Measurements from ENCODE around the gene RFC2.

Gene RFC2

GRCh38 chr7:74263399-74264120 lies 9.4 kb upstream of the RFC2 start:
- no peak overlapping the region for H3K9ac ChIP-seq (ENCODE audit: low read depth, low read length, poor library complexity, severe bottlenecking)
- no peaks in the 10 kb centered on the region for H3K27me3 ChIP-seq (ENCODE audit: insufficient read depth, low read length, poor library complexity, severe bottlenecking)
- no peaks in the 10 kb centered on the region for H3K9me2 ChIP-seq (replicated peaks; ENCODE audit: low read depth, low read length)
- no peaks in the 10 kb centered on the region for H3F3A ChIP-seq (ENCODE audit: low read depth)
- no peaks in the 10 kb centered on the region for H3K36me3 ChIP-seq (ENCODE audit: insufficient read depth, low read length)
- H3K4me2 ChIP-seq (ENCODE audit: low read depth, low read length, poor library complexity, severe bottlenecking): no peak overlapping the region
- no peaks in the 10 kb centered on the region for H3K4me1 ChIP-seq (ENCODE audit: insufficient read depth, low read length, poor library complexity, severe bottlenecking)
- H2AFZ ChIP-seq (ENCODE audit: low read length): no peak overlapping the region
- TF ChIP-seq, protein P1, sequence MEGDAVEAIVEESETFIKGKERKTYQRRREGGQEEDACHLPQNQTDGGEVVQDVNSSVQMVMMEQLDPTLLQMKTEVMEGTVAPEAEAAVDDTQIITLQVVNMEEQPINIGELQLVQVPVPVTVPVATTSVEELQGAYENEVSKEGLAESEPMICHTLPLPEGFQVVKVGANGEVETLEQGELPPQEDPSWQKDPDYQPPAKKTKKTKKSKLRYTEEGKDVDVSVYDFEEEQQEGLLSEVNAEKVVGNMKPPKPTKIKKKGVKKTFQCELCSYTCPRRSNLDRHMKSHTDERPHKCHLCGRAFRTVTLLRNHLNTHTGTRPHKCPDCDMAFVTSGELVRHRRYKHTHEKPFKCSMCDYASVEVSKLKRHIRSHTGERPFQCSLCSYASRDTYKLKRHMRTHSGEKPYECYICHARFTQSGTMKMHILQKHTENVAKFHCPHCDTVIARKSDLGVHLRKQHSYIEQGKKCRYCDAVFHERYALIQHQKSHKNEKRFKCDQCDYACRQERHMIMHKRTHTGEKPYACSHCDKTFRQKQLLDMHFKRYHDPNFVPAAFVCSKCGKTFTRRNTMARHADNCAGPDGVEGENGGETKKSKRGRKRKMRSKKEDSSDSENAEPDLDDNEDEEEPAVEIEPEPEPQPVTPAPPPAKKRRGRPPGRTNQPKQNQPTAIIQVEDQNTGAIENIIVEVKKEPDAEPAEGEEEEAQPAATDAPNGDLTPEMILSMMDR (conservative IDR thresholded peaks at IDR 0.05; ENCODE audit: low read length): no peak
- TF ChIP-seq EZH2phosphoT487 (IDR thresholded peaks at IDR 0.05; ENCODE audit: borderline replicate concordance): no peak
- H4K20me1 ChIP-seq (ENCODE audit: insufficient read depth, low read length, poor library complexity, severe bottlenecking): no peaks in the 10 kb centered on the region
- no peak overlapping the region for H3K4me3 ChIP-seq (ENCODE audit: low read length, poor library complexity, severe bottlenecking)
- H3K79me2 ChIP-seq (ENCODE audit: insufficient read depth, low read length): no peaks in the 10 kb centered on the region
- H3K9me3 ChIP-seq (ENCODE audit: insufficient read depth, low read depth, low read length): no peaks in the 10 kb centered on the region

GRCh38 chr7:74262639-74263398 lies 8.6 kb upstream of the RFC2 start:
- H3K4me2 ChIP-seq (ENCODE audit: low read depth, low read length, poor library complexity, severe bottlenecking): no peak overlapping the region
- no peak overlapping the region for H2AFZ ChIP-seq (ENCODE audit: low read length)

GRCh38 chr7:74258639-74259038 lies 4.4 kb upstream of the RFC2 start:
- H3K9me3 ChIP-seq (ENCODE audit: insufficient read depth, low read depth, low read length): no peaks in the 10 kb centered on the region
- H3K36me3 ChIP-seq (ENCODE audit: insufficient read depth, low read length): no peaks in the 10 kb centered on the region
- no peak overlapping the region for H3K4me3 ChIP-seq (ENCODE audit: low read length, poor library complexity, severe bottlenecking)
- no peak overlapping the region for H3K4me2 ChIP-seq (ENCODE audit: low read depth, low read length, poor library complexity, severe bottlenecking)
- TF ChIP-seq, protein P1 (conservative IDR thresholded peaks at IDR 0.05; ENCODE audit: low read length): no peak
- TF ChIP-seq EZH2phosphoT487 (IDR thresholded peaks at IDR 0.05; ENCODE audit: borderline replicate concordance): no peak
- no peaks in the 10 kb centered on the region for H3K9me2 ChIP-seq (replicated peaks; ENCODE audit: low read depth, low read length)
- no peak overlapping the region for H2AFZ ChIP-seq (ENCODE audit: low read length)
- H3K4me1 ChIP-seq (ENCODE audit: insufficient read depth, low read length, poor library complexity, severe bottlenecking): peaks cover 25% of the 10 kb centered on the region
- no peaks in the 10 kb centered on the region for H4K20me1 ChIP-seq (ENCODE audit: insufficient read depth, low read length, poor library complexity, severe bottlenecking)
- H3K27me3 ChIP-seq (ENCODE audit: insufficient read depth, low read length, poor library complexity, severe bottlenecking): no peaks in the 10 kb centered on the region
- H3K79me2 ChIP-seq (ENCODE audit: insufficient read depth, low read length): peaks cover 20% of the 10 kb centered on the region
- no peak overlapping the region for H3K9ac ChIP-seq (ENCODE audit: low read depth, low read length, poor library complexity, severe bottlenecking)
- H3F3A ChIP-seq (ENCODE audit: low read depth): peaks cover 4% of the 10 kb centered on the region; the same call in 1 of the 2 replicates

More at GRCh38 chr7:74262639-74263398, 8.6 kb upstream of the RFC2 start:
- Histone ChIP-seq H3K9me3 (ENCODE audit: insufficient read depth, low read depth, low read length) (no peaks in the 10 kb centered on the region), H3K27me3 (ENCODE audit: insufficient read depth, low read length, poor library complexity, severe bottlenecking) (no peaks in the 10 kb centered on the region), H3K9ac (ENCODE audit: low read depth, low read length, poor library complexity, severe bottlenecking) (no peak overlapping the region), H3K79me2 (ENCODE audit: insufficient read depth, low read length) (no peaks in the 10 kb centered on the region), H3K9me2 (replicated peaks; ENCODE audit: low read depth, low read length) (no peaks in the 10 kb centered on the region), H3K4me3 (ENCODE audit: low read length, poor library complexity, severe bottlenecking) (no peak overlapping the region), H3K36me3 (ENCODE audit: insufficient read depth, low read length) (no peaks in the 10 kb centered on the region), H4K20me1 (ENCODE audit: insufficient read depth, low read length, poor library complexity, severe bottlenecking) (no peaks in the 10 kb centered on the region), H3K4me1 (ENCODE audit: insufficient read depth, low read length, poor library complexity, severe bottlenecking) (no peaks in the 10 kb centered on the region), H3F3A (ENCODE audit: low read depth) (no peaks in the 10 kb centered on the region)
- no peak for TF ChIP-seq EZH2phosphoT487 (IDR thresholded peaks at IDR 0.05; ENCODE audit: borderline replicate concordance)
- TF ChIP-seq, protein P1 (conservative IDR thresholded peaks at IDR 0.05; ENCODE audit: low read length): no peak

Measured in Loucy (cell line).